Stimulated activated CD8-positive, alpha-beta memory T cell treated with anti-CD3 and anti-CD28 coated beads, Interleukin-12 subunit alpha, Interleukin-12 subunit beta, amount 100 ng/mL, for 24 hours (primary cell): ENCODE data around the gene TSSK6.

Experiments used
- DNase-seq: peaks from one replicate; pipeline ENCODE4 v3.0.0-alpha.2; 2020; ENCODE audit errors: extremely low read depth

TSSK6 gene

DNA sequence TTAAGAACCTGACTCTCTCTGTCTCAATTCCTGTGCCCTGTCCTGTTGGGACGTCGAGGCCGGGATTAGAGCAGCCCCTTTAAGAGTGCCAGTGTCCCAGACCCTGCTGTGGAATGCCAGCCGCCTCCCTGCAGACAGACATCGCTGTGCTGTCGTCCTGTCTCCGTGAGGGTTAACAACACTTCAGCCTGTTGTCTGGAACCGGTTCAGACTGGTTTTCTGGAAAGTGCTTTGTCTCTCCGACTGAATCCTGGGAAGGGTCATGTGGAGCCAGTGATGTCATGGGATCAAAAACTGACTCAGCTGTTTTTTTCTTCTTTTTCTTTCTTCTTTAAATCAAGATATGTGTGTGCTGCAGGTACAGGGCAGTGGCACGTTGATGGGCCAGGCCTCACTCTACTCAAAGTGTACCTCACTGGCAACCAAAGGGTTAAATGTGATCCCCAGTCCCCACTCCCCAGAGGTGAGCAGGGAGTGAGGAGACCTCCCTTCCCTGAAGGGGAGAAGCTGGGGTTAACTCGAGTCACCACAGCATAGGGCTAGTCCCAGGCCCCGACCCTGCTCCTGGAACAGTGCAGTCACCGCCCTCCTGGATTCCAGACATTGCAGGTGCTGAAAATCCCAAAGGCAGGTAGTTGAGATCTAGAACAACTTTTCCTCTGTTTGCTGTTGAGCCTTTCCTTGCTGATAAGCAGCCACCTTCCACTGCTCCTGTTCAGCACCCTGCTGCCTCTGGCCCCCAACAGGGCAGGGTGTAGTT is 50.8 kb downstream of the TSSK6 start:
- no peak for DNase-seq
